HCT116 (cell line): ENCODE data around the gene CDHR3. TPM values are rescaled to one million over a fixed set of nuclear protein-coding genes. Genes with fewer than 3 reads are reported as not detected.

Source experiments
- ATAC-seq: fragments of 200-7000 bp; cut with Tn5 transposase; 2 replicates; pipeline ENCODE4 v1.9.1; 2020; ENCODE audit warnings: mild to moderate bottlenecking, moderate library complexity
- BruUV-seq: library from RNA; stranded (reverse); fragments of 400-500 nt; replicated peaks from 2 replicates; lab custom pipeline; 2021; lab: Mats Ljungman, UMichigan
- CTCF ChIA-PET: fragments of 300-600 bp; sonication (Branson Sonifier 250); formaldehyde crosslinking; loops from one replicate; lab custom pipeline; 2021; ENCODE audit warnings: antibody characterized with exemption; lab: Charles Lee
- POLR2A ChIA-PET: fragments of 300-600, 350-600 bp; sonication (Branson Sonifier 250); formaldehyde crosslinking; loops from one replicate; lab custom pipeline; 2021; ENCODE audit warnings: antibody characterized with exemption; lab: Charles Lee
- RAD21 ChIA-PET, 2 experiments: fragments of 300-600 bp; sonication (Branson Sonifier 250); formaldehyde crosslinking; loops; one replicate each; lab custom pipeline; 2023; ENCODE audit warnings: low total read pairs in 2 of 2; ENCODE audit not compliant: uncharacterized antibody in 2 of 2, unreplicated experiment in 2 of 2, low non-redundant PET in 1 of 2; lab: Charles Lee
- DNase-seq: peaks from one replicate; pipeline ENCODE4 v3.0.0-alpha.2; 2010; ENCODE audit warnings: low read depth, low spot score
- H2AFZ ChIP-seq: fragments of 200-600 bp; shearing (Covaris generic), sonication (generic); 2 replicates; pipeline ENCODE4 v1.6.1; 2017; ENCODE audit warnings: low read depth, mixed run types, mixed read lengths, antibody characterized with exemption, low read length; ENCODE audit not compliant: poor library complexity, severe bottlenecking
- H3K27ac ChIP-seq: 2 replicates; pipeline ENCODE4 v1.5.1; 2012; ENCODE audit warnings: low read depth, low read length
- H3K27me3 ChIP-seq: fragments of 200-600 bp; sonication (generic); 2 replicates; pipeline ENCODE4 v1.6.1; 2016; ENCODE audit warnings: mixed run types, low read length, mixed read lengths; ENCODE audit not compliant: insufficient read depth
- H3K36me3 ChIP-seq, 2 experiments: fragments of 200-500 bp in 1 of 2; fragments of 200-600 bp in 1 of 2; sonication (Bioruptor generic) in 1 of 2; sonication (generic) in 1 of 2; 2 replicates each; pipeline versions ENCODE4 v1.5.1 to v1.6.1; 2014 to 2016; ENCODE audit warnings: low read length in 2 of 2, inconsistent platforms in 1 of 2, mixed read lengths in 1 of 2, mixed run types in 1 of 2; ENCODE audit not compliant: insufficient read depth in 2 of 2, control insufficient read depth in 1 of 2
- H3K4me1 ChIP-seq, 2 experiments: fragments of 200-600 bp in 1 of 2; sonication (generic) in 1 of 2; 2 replicates each; pipeline versions ENCODE4 v1.5.1 to v1.6.1; 2012 to 2017; ENCODE audit warnings: low read length in 2 of 2, inconsistent platforms in 1 of 2, mild to moderate bottlenecking in 1 of 2, mixed read lengths in 1 of 2, mixed run types in 1 of 2, moderate library complexity in 1 of 2; ENCODE audit not compliant: insufficient read depth in 2 of 2, control insufficient read depth in 1 of 2
- H3K4me2 ChIP-seq: fragments of 200-600 bp; sonication (generic); 2 replicates; pipeline ENCODE4 v1.6.1; 2017; ENCODE audit warnings: mixed run types, low read length, mixed read lengths
- H3K4me3 ChIP-seq, 2 experiments: fragments of 200-600 bp in 1 of 2; sonication (generic) in 1 of 2; replicated peaks in 1 of 2; 2 replicates each; pipeline ENCODE4 v1.5.1; 2011 to 2016; ENCODE audit warnings: low read length in 2 of 2, control low read depth in 1 of 2, low read depth in 1 of 2, mild to moderate bottlenecking in 1 of 2, mixed read lengths in 1 of 2, mixed run types in 1 of 2
- H3K79me2 ChIP-seq: fragments of 200-600 bp; sonication (generic); 2 replicates; pipeline ENCODE4 v1.6.1; 2017; ENCODE audit warnings: mild to moderate bottlenecking, mixed run types, low read length, moderate library complexity, mixed read lengths; ENCODE audit not compliant: insufficient read depth
- H3K9ac ChIP-seq: fragments of 200-600 bp; sonication (generic); 2 replicates; pipeline ENCODE4 v1.6.1; 2016; ENCODE audit warnings: low read length, mixed read lengths
- H3K9me2 ChIP-seq: fragments of 200-600 bp; sonication (generic), shearing (Covaris generic); 2 replicates; pipeline ENCODE4 v1.6.1; 2017; ENCODE audit warnings: mixed run types, mild to moderate bottlenecking, moderate library complexity; ENCODE audit not compliant: insufficient read depth
- H3K9me3 ChIP-seq, 2 experiments: fragments of 200-500 bp in 1 of 2; fragments of 200-600 bp in 1 of 2; sonication (Bioruptor generic) in 1 of 2; sonication (generic) in 1 of 2; 2 replicates each; pipeline ENCODE4 v1.6.1; 2014 to 2017; ENCODE audit warnings: low read length in 2 of 2, mixed read lengths in 2 of 2, inconsistent platforms in 1 of 2, low read depth in 1 of 2, mild to moderate bottlenecking in 1 of 2, mixed run types in 1 of 2, moderate library complexity in 1 of 2; ENCODE audit not compliant: control insufficient read depth in 1 of 2, insufficient read depth in 1 of 2
- H4K20me1 ChIP-seq: fragments of 200-600 bp; sonication (generic), shearing (Covaris generic); 2 replicates; pipeline ENCODE4 v1.6.1; 2017; ENCODE audit warnings: mixed run types, mild to moderate bottlenecking, moderate library complexity; ENCODE audit not compliant: insufficient read depth
- EZH2phosphoT487 ChIP-seq: fragments of 200-600 bp; IDR thresholded peaks from 2 replicates; pipeline ENCODE4 v1.6.1; 2018; ENCODE audit warnings: antibody characterized with exemption, borderline replicate concordance
- FOSL1 ChIP-seq: IDR thresholded peaks from 2 replicates; pipeline ENCODE4 v1.6.1; 2012; ENCODE audit warnings: low read depth
- POLR2AphosphoS5 ChIP-seq: IDR thresholded peaks from 2 replicates; pipeline ENCODE4 v1.6.1; 2011; ENCODE audit warnings: mild to moderate bottlenecking, low read depth, low read length, moderate library complexity
- RAD21 ChIP-seq: IDR thresholded peaks from 2 replicates; pipeline ENCODE4 v1.6.1; 2012; ENCODE audit warnings: low read depth, mild to moderate bottlenecking
- SP1 ChIP-seq: IDR thresholded peaks from 2 replicates; pipeline ENCODE4 v1.6.1; 2012; ENCODE audit warnings: low read depth
- ZFX ChIP-seq: fragments of 450-650 bp; IDR thresholded peaks from 2 replicates; pipeline ENCODE4 v1.6.1; 2017
- ZNF274 ChIP-seq: fragments of 200-500 bp; sonication (Bioruptor generic); IDR thresholded peaks from 2 replicates; pipeline ENCODE4 v1.6.1; 2014; ENCODE audit warnings: mild to moderate bottlenecking, low read depth, low read length, inconsistent platforms
- intact Hi-C: fragments of 100-400 bp; cut with micrococcal nuclease; formaldehyde crosslinking; loops from 2 replicates; pipeline ENCODE4 v1.10.0; 2022
- total RNA-seq: library from RNA; stranded (reverse); gene quantifications from one replicate; pipeline ENCODE4 v1.2.1, GENCODE V29; 2021; ENCODE audit not compliant: unreplicated experiment
- TF ChIP-seq, protein P1 (sequence below): IDR thresholded peaks from 2 replicates; pipeline ENCODE4 v1.6.1; 2012
- TF ChIP-seq, protein P2 (sequence below): IDR thresholded peaks from 2 replicates; pipeline ENCODE4 v1.6.1; 2012; ENCODE audit warnings: low read depth
- TF ChIP-seq, protein P3 (sequence below): IDR thresholded peaks from 2 replicates; pipeline ENCODE4 v1.6.1; 2011; ENCODE audit warnings: mild to moderate bottlenecking, low read length, moderate library complexity; ENCODE audit not compliant: insufficient replicate concordance; ENCODE audit errors: extremely low read depth

The CDHR3 gene
- total RNA-seq, 1 experiment from 2014 or later = 5.5 TPM

DNA sequence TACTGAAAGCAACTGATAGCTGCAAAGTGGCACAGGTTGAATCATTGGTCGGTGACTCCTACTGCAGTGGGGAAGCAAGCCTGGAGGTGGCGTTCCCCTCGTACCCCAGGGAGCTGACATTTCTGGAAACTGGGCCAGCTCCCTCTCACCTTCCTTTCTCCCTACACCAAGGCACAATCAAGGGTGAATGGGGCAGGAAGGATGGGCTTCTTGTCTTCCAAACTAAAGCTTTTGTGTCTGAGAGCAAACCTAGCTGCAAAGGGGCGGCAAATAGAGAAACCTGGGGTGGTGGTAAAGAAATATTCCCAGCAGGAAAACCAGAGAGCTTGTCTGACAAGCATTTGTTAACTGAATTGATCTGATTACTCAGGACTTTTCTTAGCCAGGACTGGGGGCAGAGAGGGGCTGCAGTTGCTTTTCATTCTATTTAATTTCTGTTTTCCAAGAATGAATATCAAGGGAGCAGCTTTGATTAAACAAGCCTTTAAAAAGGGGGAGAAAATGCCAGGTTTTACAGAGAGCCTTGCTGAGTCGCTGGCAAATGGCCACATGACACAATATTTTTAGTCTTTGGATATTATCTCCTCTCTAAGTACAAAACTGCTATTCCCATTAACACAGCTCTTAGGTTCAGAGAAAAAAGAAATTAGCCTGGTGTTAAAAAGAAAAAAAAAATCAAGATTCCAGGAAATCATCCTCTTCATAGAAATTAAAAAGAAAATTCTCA, 27.8 kb downstream of the CDHR3 start:
- no peak overlapping the region for H3K27ac ChIP-seq
- BruUV-seq = no TSS peak
- intact Hi-C loops = no loop called here
- no peaks in the 10 kb centered on the region for H3K79me2 ChIP-seq
- RAD21 ChIA-PET = no interaction called here
- H4K20me1 ChIP-seq = no peaks in the 10 kb centered on the region
- no peak overlapping the region for H3K9ac ChIP-seq
- ATAC-seq = no peak
- no peaks in the 10 kb centered on the region for H3K9me2 ChIP-seq
- no peak overlapping the region for H3K4me3 ChIP-seq
- no peaks in the 10 kb centered on the region for H3K27me3 ChIP-seq
- CTCF ChIA-PET = no interaction called here
- POLR2A ChIA-PET = no interaction called here
- no peak overlapping the region for H2AFZ ChIP-seq
- H3K4me1 ChIP-seq = no peaks in the 10 kb centered on the region
- no peak overlapping the region for H3K4me2 ChIP-seq
- TF ChIP-seq ZNF274 = no peak
- TF ChIP-seq SP1 = no peak
- TF ChIP-seq RAD21 = no peak
- TF ChIP-seq, protein P1, sequence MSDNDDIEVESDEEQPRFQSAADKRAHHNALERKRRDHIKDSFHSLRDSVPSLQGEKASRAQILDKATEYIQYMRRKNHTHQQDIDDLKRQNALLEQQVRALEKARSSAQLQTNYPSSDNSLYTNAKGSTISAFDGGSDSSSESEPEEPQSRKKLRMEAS = no peak
- TF ChIP-seq, protein P2, sequence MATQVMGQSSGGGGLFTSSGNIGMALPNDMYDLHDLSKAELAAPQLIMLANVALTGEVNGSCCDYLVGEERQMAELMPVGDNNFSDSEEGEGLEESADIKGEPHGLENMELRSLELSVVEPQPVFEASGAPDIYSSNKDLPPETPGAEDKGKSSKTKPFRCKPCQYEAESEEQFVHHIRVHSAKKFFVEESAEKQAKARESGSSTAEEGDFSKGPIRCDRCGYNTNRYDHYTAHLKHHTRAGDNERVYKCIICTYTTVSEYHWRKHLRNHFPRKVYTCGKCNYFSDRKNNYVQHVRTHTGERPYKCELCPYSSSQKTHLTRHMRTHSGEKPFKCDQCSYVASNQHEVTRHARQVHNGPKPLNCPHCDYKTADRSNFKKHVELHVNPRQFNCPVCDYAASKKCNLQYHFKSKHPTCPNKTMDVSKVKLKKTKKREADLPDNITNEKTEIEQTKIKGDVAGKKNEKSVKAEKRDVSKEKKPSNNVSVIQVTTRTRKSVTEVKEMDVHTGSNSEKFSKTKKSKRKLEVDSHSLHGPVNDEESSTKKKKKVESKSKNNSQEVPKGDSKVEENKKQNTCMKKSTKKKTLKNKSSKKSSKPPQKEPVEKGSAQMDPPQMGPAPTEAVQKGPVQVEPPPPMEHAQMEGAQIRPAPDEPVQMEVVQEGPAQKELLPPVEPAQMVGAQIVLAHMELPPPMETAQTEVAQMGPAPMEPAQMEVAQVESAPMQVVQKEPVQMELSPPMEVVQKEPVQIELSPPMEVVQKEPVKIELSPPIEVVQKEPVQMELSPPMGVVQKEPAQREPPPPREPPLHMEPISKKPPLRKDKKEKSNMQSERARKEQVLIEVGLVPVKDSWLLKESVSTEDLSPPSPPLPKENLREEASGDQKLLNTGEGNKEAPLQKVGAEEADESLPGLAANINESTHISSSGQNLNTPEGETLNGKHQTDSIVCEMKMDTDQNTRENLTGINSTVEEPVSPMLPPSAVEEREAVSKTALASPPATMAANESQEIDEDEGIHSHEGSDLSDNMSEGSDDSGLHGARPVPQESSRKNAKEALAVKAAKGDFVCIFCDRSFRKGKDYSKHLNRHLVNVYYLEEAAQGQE = no peak
- no peak for TF ChIP-seq POLR2AphosphoS5
- TF ChIP-seq FOSL1 = no peak
- no peak for TF ChIP-seq EZH2phosphoT487
- no peak for TF ChIP-seq ZFX
- TF ChIP-seq, protein P3, sequence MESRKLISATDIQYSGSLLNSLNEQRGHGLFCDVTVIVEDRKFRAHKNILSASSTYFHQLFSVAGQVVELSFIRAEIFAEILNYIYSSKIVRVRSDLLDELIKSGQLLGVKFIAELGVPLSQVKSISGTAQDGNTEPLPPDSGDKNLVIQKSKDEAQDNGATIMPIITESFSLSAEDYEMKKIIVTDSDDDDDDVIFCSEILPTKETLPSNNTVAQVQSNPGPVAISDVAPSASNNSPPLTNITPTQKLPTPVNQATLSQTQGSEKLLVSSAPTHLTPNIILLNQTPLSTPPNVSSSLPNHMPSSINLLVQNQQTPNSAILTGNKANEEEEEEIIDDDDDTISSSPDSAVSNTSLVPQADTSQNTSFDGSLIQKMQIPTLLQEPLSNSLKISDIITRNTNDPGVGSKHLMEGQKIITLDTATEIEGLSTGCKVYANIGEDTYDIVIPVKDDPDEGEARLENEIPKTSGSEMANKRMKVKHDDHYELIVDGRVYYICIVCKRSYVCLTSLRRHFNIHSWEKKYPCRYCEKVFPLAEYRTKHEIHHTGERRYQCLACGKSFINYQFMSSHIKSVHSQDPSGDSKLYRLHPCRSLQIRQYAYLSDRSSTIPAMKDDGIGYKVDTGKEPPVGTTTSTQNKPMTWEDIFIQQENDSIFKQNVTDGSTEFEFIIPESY = no peak
- TF ChIP-seq, all 23 proteins: peak for 0
- H3K9me3 ChIP-seq = no peaks in the 10 kb centered on the region
- no peak for DNase-seq
- no peaks in the 10 kb centered on the region for H3K36me3 ChIP-seq
